ENCODE measurements around the gene UNC5A. TPM values are rescaled to one million over a fixed set of nuclear protein-coding genes. Genes with fewer than 3 reads are reported as not detected.

UNC5A gene
- total RNA-seq, 1 experiment from 2014 or later = 3.1 TPM

DNA sequence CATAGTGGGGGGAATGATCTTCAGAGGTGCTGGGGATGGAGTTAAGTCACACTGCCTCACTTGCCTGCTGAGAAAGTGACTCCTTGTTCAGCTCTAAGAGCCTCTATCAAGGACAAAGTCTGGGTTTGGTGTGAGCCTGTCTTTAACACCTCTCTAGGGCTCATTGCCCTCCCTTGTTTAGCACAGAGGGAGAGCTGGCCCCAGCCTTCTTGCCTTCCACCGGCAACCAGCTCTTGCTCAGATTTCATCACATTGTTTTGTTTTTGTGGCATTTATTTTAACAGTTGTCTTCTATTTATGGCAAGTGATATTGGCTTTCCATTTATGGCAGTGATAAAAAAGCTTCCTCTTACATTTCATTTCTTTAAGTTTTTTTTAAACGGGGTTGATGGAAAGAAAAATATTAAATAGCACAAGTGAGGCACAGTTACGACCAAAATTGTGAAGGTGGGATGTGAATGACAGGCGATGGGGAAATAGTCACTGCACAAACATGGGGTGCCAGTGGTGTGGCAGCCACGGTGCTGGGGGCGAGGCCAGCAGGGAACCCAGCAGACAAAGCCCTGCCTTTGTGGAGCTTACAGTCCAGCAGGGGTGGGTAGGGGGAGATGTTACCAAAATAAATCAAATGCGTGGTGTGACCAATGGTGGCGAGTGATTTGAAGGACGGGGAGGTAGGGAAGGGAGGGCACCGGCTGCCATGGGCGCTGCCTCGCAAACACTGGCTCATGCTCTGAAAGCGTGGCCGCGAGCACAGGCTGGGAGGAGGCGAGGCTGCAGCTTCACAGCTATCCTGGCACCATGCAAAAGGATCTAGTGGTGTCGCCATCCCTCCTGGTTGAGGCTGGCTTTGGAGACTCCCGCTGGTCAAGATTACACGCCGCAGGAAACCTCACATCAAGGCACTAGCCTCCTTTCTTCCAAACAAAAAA is 21.2 kb upstream of the UNC5A start:
- Histone ChIP-seq H3K27me3 (ENCODE audit: insufficient read depth, low read depth) (no peaks in the 10 kb centered on the region), H2AFZ (no peak overlapping the region), H3K4me3 (no peak overlapping the region), H3K9me2 (ENCODE audit: insufficient read depth) (no peaks in the 10 kb centered on the region), H3K4me1 (replicated peaks; ENCODE audit: insufficient read depth) (peaks cover 29% of the 10 kb centered on the region), H3K36me3 (ENCODE audit: low read depth) (no peaks in the 10 kb centered on the region), H3K4me2 (peak overlapping the region; percentile 51; the same call in 1 of the 2 replicates), H4K20me1 (ENCODE audit: insufficient read depth) (no peaks in the 10 kb centered on the region), H3K9me3 (ENCODE audit: insufficient read depth, low read depth) (no peaks in the 10 kb centered on the region), H3F3A (ENCODE audit: insufficient read depth, low read depth) (peaks cover 10% of the 10 kb centered on the region), H3K79me2 (ENCODE audit: low read depth) (no peaks in the 10 kb centered on the region), H3K27ac (no peak overlapping the region)
- CTCF ChIA-PET = interaction anchor here (1.1 to 1.2 kb wide), 2 partner anchors 128 to 297 kb away, joined by 3 to 4 read pairs; partner anchors contain the start of gene FGFR4
- BruUV-seq (replicated peaks) = no TSS peak
- POLR2A ChIA-PET (ENCODE audit: unreplicated experiment) = no interaction called here
- TF ChIP-seq EZH2 (IDR thresholded peaks at IDR 0.05; ENCODE audit: low read depth) = no peak
- TF ChIP-seq, protein P1, sequence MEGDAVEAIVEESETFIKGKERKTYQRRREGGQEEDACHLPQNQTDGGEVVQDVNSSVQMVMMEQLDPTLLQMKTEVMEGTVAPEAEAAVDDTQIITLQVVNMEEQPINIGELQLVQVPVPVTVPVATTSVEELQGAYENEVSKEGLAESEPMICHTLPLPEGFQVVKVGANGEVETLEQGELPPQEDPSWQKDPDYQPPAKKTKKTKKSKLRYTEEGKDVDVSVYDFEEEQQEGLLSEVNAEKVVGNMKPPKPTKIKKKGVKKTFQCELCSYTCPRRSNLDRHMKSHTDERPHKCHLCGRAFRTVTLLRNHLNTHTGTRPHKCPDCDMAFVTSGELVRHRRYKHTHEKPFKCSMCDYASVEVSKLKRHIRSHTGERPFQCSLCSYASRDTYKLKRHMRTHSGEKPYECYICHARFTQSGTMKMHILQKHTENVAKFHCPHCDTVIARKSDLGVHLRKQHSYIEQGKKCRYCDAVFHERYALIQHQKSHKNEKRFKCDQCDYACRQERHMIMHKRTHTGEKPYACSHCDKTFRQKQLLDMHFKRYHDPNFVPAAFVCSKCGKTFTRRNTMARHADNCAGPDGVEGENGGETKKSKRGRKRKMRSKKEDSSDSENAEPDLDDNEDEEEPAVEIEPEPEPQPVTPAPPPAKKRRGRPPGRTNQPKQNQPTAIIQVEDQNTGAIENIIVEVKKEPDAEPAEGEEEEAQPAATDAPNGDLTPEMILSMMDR (conservative IDR thresholded peaks at IDR 0.05) = no peak
- intact Hi-C loops (cut with micrococcal nuclease; ENCODE audit: unreplicated experiment) = no loop called here
- DNase-seq = no peak

DNA sequence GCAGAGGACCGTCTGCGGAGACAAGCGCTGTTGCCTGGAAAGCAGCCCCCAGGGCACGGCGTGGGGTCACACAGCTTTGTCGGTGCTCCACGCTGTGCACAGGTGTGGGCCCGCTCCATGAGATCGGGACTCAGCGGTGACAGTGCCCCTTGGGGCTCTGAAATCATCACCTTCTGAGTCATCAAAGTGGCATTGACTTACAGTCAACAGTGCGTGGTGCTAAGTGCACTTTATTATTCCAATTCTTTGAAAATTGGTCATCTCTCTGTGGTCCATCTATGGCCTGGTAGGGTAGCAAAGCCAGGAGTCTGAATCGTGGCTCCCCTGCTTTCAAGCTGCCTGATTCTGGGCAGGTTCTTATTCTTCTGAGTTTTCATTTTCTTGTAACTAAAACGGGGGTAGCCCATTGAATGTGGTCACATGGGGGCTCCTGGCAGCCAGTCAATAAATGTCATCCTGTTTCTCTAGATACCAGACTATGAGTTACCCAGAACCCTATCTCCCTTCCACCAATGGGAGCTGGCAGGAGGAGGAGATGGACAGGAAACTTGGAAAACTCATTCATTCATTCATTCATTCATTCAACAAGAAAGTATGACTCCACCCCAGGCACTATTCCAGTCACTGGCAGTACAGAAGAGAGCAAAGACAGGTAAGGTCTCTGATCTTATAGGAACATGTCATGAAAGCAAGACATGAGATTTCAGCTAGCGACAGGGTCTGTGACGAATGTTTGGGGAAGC is 20.3 kb upstream of the UNC5A start:
- H3K9me3 ChIP-seq (ENCODE audit: insufficient read depth, low read depth) = no peaks in the 10 kb centered on the region
- TF ChIP-seq EZH2 (IDR thresholded peaks at IDR 0.05; ENCODE audit: low read depth) = no peak
- peak; percentile 21 to 74 for DNase-seq
- no peak overlapping the region for H2AFZ ChIP-seq
- CTCF ChIA-PET = interaction anchor here (1.2 kb wide), 1 partner anchor 129 kb away, joined by 3 read pairs; no protein-coding TSS in a partner anchor
- H3K4me1 ChIP-seq (replicated peaks; ENCODE audit: insufficient read depth) = peaks cover 21% of the 10 kb centered on the region
- BruUV-seq (replicated peaks) = no TSS peak
- no peak overlapping the region for H3K27ac ChIP-seq
- peak overlapping the region; percentile 51; the same call in 1 of the 2 replicates for H3K4me2 ChIP-seq
- H4K20me1 ChIP-seq (ENCODE audit: insufficient read depth) = no peaks in the 10 kb centered on the region
- intact Hi-C loops (cut with micrococcal nuclease; ENCODE audit: unreplicated experiment) = no loop called here
- H3K4me3 ChIP-seq = no peak overlapping the region
- no peaks in the 10 kb centered on the region for H3K36me3 ChIP-seq (ENCODE audit: low read depth)
- no peaks in the 10 kb centered on the region for H3K27me3 ChIP-seq (ENCODE audit: insufficient read depth, low read depth)
- H3K9me2 ChIP-seq (ENCODE audit: insufficient read depth) = no peaks in the 10 kb centered on the region
- H3K79me2 ChIP-seq (ENCODE audit: low read depth) = no peaks in the 10 kb centered on the region
- POLR2A ChIA-PET (ENCODE audit: unreplicated experiment) = no interaction called here
- peaks cover 6% of the 10 kb centered on the region for H3F3A ChIP-seq (ENCODE audit: insufficient read depth, low read depth)

DNA sequence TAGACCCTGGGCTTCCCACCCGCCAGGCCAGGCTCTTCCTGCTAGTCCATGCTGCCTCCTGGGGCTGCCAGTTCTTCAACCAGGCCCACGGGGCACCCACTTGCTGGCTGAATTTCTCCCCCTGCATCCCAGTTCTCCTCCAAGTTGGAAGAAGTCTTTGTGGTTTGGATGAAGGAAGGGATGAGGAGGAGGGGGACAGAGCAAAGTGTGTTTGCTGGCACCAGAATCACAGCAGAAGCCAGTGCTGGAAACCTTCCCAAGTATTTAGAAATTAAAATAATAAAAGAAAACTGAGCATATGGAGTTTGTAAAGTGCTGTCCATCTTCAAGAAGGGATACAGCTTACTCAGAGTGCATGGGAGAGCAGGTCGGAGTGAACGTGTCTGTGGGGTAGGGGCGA is 19.4 kb upstream of the UNC5A start:
- H4K20me1 ChIP-seq (ENCODE audit: insufficient read depth) = no peaks in the 10 kb centered on the region
- no peaks in the 10 kb centered on the region for H3K27me3 ChIP-seq (ENCODE audit: insufficient read depth, low read depth)
- ChIA-PET CTCF (no interaction called here), POLR2A (ENCODE audit: unreplicated experiment) (no interaction called here)
- H3K9me3 ChIP-seq (ENCODE audit: insufficient read depth, low read depth) = no peaks in the 10 kb centered on the region
- no TSS peak for BruUV-seq (replicated peaks)
- H3F3A ChIP-seq (ENCODE audit: insufficient read depth, low read depth) = peaks cover 6% of the 10 kb centered on the region
- H3K4me1 ChIP-seq (replicated peaks; ENCODE audit: insufficient read depth) = peaks cover 21% of the 10 kb centered on the region
- H3K36me3 ChIP-seq (ENCODE audit: low read depth) = no peaks in the 10 kb centered on the region
- no peaks in the 10 kb centered on the region for H3K9me2 ChIP-seq (ENCODE audit: insufficient read depth)
- no peak for DNase-seq
- no peaks in the 10 kb centered on the region for H3K79me2 ChIP-seq (ENCODE audit: low read depth)
- no peak overlapping the region for H3K4me3 ChIP-seq
- no peak for TF ChIP-seq EZH2 (IDR thresholded peaks at IDR 0.05; ENCODE audit: low read depth)
- TF ChIP-seq, protein P1 (conservative IDR thresholded peaks at IDR 0.05) = no peak
- no peak overlapping the region for H3K4me2 ChIP-seq
- H2AFZ ChIP-seq = no peak overlapping the region
- intact Hi-C loops (cut with micrococcal nuclease; ENCODE audit: unreplicated experiment) = no loop called here
- no peak overlapping the region for H3K27ac ChIP-seq

Measured in PC-9 (cell line).